GM13977 (cell line): ENCODE results near the gene JUND.

ENCODE experiments used
- DNase-seq: peaks from one replicate; pipeline ENCODE4 v3.0.0; 2012; ENCODE audit warnings: low spot score
- in situ Hi-C: fragments of 300-500 bp; cut with MboI; formaldehyde crosslinking; loops from one replicate; pipeline ENCODE4 v1.12.0; 2022; ENCODE audit warnings: low sequenced_read_pairs, low pct_unique_long_range_greater_than_20kb, mixed read lengths, inconsistent platforms; ENCODE audit not compliant: unreplicated experiment
- TF ChIP-seq, protein P1 (sequence below): IDR thresholded peaks from 2 replicates; pipeline ENCODE4 v1.5.1; 2012; ENCODE audit warnings: mild to moderate bottlenecking, control low read depth; ENCODE audit not compliant: insufficient read depth; ENCODE audit errors: extremely low read depth, missing control alignments

Gene JUND

GRCh38 chr19:18264971-18265540 is 16.4 kb downstream of the JUND start:
- in situ Hi-C loops = no loop called here
- TF ChIP-seq, protein P1, sequence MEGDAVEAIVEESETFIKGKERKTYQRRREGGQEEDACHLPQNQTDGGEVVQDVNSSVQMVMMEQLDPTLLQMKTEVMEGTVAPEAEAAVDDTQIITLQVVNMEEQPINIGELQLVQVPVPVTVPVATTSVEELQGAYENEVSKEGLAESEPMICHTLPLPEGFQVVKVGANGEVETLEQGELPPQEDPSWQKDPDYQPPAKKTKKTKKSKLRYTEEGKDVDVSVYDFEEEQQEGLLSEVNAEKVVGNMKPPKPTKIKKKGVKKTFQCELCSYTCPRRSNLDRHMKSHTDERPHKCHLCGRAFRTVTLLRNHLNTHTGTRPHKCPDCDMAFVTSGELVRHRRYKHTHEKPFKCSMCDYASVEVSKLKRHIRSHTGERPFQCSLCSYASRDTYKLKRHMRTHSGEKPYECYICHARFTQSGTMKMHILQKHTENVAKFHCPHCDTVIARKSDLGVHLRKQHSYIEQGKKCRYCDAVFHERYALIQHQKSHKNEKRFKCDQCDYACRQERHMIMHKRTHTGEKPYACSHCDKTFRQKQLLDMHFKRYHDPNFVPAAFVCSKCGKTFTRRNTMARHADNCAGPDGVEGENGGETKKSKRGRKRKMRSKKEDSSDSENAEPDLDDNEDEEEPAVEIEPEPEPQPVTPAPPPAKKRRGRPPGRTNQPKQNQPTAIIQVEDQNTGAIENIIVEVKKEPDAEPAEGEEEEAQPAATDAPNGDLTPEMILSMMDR = no peak
- no peak for DNase-seq

- TF ChIP-seq, protein P1 = no peak
- in situ Hi-C loops = no loop called here
These were observed 17.1 kb downstream of the JUND start for GRCh38 chr19:18264137-18264854.

DNA sequence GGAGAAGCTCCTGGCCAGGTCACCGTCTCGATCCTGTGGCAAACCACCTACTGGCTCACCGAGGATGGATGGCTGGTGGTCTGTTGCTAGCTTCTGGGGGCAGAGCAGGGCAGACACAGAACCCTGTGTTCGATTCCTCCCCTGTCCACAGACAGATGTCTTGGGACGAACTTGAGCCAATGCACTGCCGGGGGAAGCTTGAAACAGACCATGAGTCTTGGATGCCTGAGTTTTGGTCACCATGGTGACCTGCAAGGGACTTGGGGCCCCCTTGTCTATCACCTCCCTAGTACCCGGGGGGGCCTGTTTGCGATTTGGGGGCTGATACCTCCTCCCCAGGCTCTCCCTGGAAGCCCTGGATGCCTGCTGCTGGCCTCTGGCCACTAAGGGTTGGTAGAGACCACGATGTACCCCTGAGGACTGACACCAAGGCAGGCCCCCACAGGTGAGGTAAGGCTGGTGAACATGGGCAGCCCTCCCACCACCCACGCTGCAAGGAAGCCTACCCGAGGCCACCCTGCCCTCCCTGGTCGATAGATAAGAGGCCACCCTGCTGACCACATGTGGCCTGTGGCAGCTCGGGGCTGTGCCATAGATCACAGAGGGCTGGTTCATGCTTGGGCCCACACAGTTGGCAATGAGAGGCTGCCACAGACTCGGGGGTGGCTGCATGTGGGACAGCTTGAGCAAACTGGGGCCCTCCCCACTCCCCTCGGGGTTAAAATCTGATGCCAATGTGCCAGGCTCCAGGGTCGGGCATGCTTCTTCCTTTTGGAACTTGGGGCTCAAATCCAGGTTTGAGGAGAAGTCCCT is 17.9 kb downstream of the JUND start:
- in situ Hi-C loops = no loop called here
- DNase-seq = no peak
- TF ChIP-seq, protein P1 = no peak

More at GRCh38 chr19:18264137-18264854, 17.1 kb downstream of the JUND start:
- no peak for DNase-seq

DNA sequence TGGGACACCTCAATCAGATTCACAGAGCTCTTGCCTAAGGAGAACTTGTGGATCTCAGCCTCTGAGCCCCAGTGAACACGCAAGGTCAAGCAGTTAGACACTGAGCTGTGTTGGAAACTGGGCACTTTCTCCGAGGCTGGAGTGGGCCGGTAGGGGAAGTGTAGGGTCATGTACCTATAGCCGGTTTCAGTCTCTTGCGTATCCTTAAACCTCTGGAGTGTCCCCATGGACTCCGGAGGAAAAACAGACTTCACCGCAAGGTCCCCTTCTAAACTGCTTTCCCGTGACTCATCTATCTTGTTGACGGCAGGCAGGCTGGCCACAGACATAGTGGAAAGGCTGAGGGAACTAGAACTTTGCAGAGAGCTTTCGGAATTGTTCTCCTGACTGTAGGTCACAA is 18.5 kb downstream of the JUND start:
- DNase-seq = no peak
- in situ Hi-C loops = no loop called here
- TF ChIP-seq, protein P1 = no peak

DNA sequence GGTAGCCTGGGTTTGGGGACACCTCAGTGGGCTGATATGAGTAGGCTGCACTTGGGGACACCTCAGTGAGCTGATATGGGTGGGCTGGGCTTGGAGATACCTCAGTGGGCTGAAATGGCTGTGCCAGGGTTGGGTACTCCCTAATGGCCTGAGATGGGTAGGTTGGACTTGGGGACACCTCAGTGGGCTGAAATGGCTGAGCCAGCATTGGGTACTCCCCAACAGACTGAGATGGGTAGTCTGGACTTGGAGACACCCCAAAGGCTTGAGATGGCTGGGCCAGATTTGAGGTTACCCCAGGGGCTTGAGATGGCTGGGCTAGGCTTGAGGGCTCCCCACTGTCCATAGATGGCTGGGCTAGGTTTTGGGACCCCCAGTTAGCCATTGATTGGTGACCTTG is 19.3 kb downstream of the JUND start:
- DNase-seq = no peak
- TF ChIP-seq, protein P1 = no peak
- in situ Hi-C loops = no loop called here

GRCh38 chr19:18261474-18261873 is 19.9 kb downstream of the JUND start:
- DNase-seq = no peak
- in situ Hi-C loops = no loop called here
- TF ChIP-seq, protein P1 = no peak
